PFSK-1 (cell line): Measurements from ENCODE around the gene RNF151.

ENCODE experiments used
- SIN3A ChIP-seq: IDR thresholded peaks from 2 replicates; pipeline ENCODE4 v1.6.1; 2012; ENCODE audit warnings: mild to moderate bottlenecking, low read length, moderate library complexity, borderline replicate concordance; ENCODE audit not compliant: insufficient read depth
- TF ChIP-seq, protein P1 (sequence below), 2 experiments: IDR thresholded peaks; 2 replicates each; pipeline versions ENCODE4 v1.6.1 to v1.8.0; 2011 to 2012; ENCODE audit warnings: low read depth in 2 of 2, low read length in 2 of 2, control low read depth in 1 of 2, inconsistent platforms in 1 of 2, mild to moderate bottlenecking in 1 of 2, moderate library complexity in 1 of 2; ENCODE audit not compliant: insufficient read depth in 1 of 2

DNA sequence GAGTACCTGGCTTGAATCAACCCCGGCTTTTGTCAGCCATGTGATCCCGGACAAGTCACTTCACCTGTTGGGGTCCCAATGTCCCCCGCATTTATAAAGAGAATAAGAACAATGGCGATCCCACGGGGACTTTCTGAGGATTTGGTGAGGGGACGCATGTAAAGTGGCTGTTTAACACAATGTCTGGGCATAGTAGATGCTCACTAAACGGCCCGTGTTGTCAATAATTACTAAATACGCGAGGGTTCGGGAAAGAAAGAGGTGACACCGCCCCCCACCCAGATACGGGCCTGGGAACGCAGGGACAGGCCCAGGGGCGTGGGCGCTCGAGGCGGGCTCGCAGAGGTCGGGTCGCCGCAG is 24.9 kb downstream of the RNF151 start:
- TF ChIP-seq, protein P1, sequence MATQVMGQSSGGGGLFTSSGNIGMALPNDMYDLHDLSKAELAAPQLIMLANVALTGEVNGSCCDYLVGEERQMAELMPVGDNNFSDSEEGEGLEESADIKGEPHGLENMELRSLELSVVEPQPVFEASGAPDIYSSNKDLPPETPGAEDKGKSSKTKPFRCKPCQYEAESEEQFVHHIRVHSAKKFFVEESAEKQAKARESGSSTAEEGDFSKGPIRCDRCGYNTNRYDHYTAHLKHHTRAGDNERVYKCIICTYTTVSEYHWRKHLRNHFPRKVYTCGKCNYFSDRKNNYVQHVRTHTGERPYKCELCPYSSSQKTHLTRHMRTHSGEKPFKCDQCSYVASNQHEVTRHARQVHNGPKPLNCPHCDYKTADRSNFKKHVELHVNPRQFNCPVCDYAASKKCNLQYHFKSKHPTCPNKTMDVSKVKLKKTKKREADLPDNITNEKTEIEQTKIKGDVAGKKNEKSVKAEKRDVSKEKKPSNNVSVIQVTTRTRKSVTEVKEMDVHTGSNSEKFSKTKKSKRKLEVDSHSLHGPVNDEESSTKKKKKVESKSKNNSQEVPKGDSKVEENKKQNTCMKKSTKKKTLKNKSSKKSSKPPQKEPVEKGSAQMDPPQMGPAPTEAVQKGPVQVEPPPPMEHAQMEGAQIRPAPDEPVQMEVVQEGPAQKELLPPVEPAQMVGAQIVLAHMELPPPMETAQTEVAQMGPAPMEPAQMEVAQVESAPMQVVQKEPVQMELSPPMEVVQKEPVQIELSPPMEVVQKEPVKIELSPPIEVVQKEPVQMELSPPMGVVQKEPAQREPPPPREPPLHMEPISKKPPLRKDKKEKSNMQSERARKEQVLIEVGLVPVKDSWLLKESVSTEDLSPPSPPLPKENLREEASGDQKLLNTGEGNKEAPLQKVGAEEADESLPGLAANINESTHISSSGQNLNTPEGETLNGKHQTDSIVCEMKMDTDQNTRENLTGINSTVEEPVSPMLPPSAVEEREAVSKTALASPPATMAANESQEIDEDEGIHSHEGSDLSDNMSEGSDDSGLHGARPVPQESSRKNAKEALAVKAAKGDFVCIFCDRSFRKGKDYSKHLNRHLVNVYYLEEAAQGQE (IDR thresholded peaks at IDR 0.05; ENCODE audit: insufficient read depth in 1 of 2, low read depth in 2 of 2, low read length in 2 of 2), result no peak
- no peak for TF ChIP-seq SIN3A
